GM21529 (cell line): ENCODE results near the gene EEF1E1.

ENCODE experiments used
- ATAC-seq: cut with Tn5 transposase; IDR thresholded peaks from one replicate; pipeline ENCODE4 v1.9.1; 2021; ENCODE audit not compliant: unreplicated experiment

The EEF1E1 gene

GRCh38 chr6:8088886-8089285 is 13.5 kb downstream of the EEF1E1 start:
- ATAC-seq, result no peak

- ATAC-seq, result no peak
Measured at GRCh38 chr6:8087870-8088754, 14.2 kb downstream of the EEF1E1 start.

DNA sequence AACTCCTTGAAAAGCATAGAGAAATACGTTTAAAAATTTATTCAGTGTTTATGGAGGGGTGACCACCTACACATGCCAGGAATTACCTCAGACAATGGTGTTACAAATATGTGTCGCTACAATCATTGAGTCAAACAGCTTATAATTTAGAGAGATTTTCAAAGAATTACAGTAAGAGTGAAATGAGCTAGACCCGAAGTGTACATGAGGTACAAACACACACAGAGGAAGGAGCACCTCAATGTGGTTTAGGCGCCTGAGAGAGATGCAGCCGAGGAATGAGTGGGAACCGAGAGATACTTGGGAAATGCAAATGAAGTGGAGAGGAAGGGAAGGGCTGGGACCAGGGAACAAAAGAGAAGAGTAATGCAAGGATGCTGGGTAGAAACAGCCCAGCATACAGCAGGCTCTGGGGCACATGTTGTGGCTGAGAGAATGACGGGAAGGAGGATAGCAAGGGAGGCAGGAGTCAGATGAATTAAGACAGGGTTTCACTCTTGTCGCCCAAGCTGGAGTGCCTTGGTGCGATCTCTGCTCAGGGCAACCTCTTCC is 15.5 kb downstream of the EEF1E1 start:
- ATAC-seq, result no peak

DNA sequence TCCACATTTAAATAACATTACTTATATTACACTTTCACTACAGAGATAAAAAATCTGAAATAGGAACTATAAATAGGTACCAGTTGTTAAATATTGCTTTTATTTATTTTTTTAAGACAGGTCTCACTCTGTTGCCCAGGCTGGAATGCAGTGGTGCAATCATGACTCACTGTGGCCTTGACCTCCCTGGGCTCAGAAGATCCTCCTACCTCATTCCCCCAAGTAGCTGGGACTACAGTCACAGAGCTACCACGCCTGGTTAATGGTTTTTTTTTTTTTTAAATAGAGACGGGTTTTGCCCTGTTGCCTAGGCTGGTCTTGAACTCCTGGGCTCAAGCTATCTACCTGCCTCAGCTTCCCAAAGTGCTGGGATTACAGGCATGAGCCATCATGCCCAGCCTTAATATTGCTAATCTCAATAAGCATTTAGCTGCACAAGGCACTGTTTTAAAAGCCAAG is 17.3 kb downstream of the EEF1E1 start:
- no peak for ATAC-seq

- ATAC-seq, result no peak
Measured at GRCh38 chr6:8084586-8084985, 17.8 kb downstream of the EEF1E1 start.

GRCh38 chr6:8082954-8083858 is 19.1 kb downstream of the EEF1E1 start:
- ATAC-seq, result no peak

DNA sequence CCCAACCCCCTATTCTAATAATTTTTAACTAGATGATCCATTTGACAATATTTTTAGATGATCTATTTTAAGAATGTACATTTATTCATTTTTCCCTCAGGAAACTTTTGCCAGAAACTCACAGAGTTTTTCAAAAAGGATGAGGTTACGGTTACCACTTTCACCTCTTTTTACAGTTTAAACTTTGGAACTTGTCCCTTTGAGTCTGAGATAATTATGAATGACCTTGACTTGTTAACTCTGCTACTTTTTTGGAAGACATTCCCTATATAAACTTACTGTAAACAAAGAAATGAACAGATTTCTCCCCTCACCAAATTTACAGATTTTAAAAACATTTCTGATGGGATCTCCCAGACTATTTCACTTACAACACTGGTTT is 19.8 kb downstream of the EEF1E1 start:
- no peak for ATAC-seq

DNA sequence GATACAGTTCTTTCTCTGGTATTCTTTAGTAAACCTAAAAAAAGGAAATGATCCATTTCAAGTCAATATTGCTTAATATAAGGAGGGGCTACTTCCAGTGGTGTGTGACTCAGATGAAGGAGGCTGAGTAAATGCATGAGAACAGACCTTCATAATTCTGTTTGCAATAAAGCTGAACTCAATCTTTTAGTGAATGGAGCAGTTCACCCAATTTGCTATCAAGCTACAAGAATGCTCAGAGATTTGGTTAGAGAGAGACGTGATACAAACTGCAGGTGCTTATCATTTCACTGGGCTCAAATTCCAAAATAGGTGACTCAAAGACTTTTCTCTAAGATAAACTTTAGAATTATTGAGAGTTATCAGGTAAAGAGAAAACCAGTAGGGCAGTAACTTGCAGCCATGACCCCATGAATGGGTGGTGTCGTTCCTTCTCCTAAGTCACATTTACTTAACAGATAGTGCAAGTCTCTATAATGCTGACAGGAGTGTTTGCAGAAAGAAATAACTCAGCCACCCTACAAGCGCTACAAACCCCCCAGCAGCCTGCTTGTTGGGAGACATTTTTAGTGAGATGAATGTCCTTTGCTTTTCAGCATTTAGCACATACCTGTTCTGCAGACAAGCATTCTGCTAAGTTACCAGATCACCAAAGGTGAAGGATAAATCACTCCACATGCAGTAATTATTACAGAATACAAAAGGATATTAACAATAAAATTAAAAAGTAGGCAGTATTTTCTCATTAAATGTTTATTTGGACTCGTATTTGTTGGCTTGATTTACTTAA is 21.8 kb downstream of the EEF1E1 start:
- ATAC-seq, result no peak

GRCh38 chr6:8079126-8079525 is 23.2 kb downstream of the EEF1E1 start:
- ATAC-seq, result no peak

- no peak for ATAC-seq
Measured at GRCh38 chr6:8077991-8078390, 24.4 kb downstream of the EEF1E1 start.

- ATAC-seq, result no peak
Measured at GRCh38 chr6:8075704-8076103, 26.6 kb downstream of the EEF1E1 start.

- no peak for ATAC-seq
Measured at GRCh38 chr6:8075185-8075584, 27.2 kb downstream of the EEF1E1 start.

DNA sequence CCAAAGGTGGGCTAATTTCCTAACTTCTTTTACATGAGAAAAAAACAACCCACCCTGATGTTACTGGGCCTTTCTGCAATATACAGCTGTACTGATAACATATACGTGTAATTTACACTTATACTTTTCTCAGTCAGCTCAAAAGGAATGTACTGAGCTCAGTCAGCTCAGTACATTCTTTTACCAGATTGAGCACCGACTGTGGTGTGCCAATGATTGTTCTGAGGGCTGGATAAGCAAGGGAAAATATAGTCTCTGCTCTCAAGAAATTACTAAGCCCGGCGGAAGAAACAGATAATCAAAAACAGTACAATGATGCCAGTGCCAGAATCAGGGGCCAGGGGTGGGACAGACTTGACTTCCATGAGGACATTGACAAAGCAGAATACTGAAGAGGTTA is 28.1 kb downstream of the EEF1E1 start:
- ATAC-seq, result no peak

- no peak for ATAC-seq
Measured at GRCh38 chr6:8073758-8074157, 28.6 kb downstream of the EEF1E1 start.

DNA sequence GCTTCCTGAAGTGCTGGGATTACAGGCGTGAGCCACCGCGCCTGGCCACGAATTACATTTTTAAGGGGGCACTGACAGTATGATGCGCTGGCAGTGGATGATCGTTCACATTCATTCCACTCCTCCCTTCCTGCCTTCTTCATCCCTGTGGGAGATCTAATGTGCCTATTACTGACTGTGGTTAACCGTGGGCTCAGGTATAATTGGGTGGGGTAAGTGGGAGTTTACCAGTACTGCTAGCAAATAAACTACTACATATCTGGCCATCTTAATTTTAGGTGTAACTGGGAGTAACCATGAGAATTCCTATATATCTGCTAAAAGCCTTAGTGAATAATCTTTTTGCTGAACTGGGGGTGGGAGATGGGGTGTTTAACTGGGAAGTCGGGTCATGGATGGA is 31.6 kb downstream of the EEF1E1 start:
- no peak for ATAC-seq

- no peak for ATAC-seq
Measured at GRCh38 chr6:8069631-8070284, 32.6 kb downstream of the EEF1E1 start.

DNA sequence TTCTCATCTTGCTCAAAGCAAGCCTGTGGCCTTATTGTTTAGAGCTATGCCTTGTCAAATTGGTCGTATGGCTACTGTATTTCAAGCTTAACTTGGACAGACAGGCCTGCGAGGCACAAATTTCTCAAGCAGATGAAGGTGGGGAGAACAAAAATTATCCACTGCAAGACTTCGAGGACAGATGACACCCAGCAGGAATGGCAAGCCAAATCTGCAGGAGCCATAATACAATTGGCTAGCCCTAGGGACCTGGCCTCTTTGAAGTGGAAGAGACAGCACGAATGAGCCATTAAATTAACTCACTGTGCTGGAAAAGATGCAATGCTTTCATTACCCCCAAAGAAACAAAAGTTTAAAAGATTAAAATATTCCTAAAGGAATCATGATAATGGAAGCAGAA is 33.2 kb downstream of the EEF1E1 start:
- ATAC-seq, result no peak

- no peak for ATAC-seq
Measured at GRCh38 chr6:8066108-8066507, 36.2 kb downstream of the EEF1E1 start.

GRCh38 chr6:8065519-8065911 is 36.8 kb downstream of the EEF1E1 start:
- ATAC-seq, result peak; percentile 52
